ENCODE data around the gene MRPL32. TPM values are rescaled to one million over a fixed set of nuclear protein-coding genes. Genes with fewer than 3 reads are reported as not detected.

MRPL32 gene
- total RNA-seq, 4 donors from 2014 or later = 10.0 to 79.4 (median 51.9) TPM

DNA sequence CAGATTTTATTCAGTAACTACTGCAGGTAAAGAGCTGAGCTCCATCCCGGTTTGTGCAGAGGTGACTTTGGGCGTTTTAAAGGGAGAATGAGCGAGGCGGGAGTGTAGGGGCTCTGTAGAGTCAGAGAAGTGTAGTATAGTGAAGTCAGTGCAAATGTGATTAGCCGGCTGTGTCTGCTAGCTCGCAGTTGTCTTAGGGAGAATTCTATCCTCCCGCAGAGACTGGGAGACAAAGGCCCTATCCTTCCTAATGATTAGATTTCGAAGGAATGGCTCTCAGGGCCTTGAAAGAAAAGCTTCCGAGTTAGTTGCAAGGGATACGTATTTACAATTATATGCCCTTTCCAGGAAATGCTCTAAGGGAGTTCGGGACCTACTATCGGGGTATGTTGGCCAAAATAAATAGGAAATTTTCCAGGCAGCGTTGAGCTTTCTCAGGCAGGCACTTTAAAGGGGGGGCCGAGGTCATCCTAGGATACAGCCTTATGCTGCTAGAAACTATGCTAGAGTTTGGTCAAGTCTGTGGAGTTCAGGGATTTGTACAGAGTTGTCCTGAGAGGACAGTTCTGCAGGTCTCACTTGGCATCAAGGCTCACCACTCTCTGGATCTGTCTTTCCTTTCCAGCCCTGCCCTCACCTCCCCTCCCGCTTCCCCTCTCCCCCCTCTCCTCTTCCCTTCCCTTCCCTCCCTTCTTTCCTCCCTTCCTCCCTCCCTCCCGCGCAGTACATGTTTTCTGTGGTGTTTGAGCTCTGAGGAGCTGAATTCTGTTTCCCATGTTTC lies 825 bp downstream of the MRPL32 start:
- H3K4me3 ChIP-seq = peak overlapping the region; percentile 80 to 90
- H3K4me1 ChIP-seq = peaks cover 3 to 8% of the 10 kb centered on the region in 2 donors
- intact Hi-C loops (cut with DNase I; ENCODE audit: low total_unique reads) = no loop called here
- H3K27ac ChIP-seq = peak overlapping the region; percentile 76 to 81
- H3K9me3 ChIP-seq = no peaks in the 10 kb centered on the region
- no peak for DNase-seq
- TF ChIP-seq, protein P1, sequence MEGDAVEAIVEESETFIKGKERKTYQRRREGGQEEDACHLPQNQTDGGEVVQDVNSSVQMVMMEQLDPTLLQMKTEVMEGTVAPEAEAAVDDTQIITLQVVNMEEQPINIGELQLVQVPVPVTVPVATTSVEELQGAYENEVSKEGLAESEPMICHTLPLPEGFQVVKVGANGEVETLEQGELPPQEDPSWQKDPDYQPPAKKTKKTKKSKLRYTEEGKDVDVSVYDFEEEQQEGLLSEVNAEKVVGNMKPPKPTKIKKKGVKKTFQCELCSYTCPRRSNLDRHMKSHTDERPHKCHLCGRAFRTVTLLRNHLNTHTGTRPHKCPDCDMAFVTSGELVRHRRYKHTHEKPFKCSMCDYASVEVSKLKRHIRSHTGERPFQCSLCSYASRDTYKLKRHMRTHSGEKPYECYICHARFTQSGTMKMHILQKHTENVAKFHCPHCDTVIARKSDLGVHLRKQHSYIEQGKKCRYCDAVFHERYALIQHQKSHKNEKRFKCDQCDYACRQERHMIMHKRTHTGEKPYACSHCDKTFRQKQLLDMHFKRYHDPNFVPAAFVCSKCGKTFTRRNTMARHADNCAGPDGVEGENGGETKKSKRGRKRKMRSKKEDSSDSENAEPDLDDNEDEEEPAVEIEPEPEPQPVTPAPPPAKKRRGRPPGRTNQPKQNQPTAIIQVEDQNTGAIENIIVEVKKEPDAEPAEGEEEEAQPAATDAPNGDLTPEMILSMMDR (IDR thresholded peaks at IDR 0.05) = no peak
- no peak for TF ChIP-seq POLR2A (IDR thresholded peaks at IDR 0.05)
- H3K36me3 ChIP-seq = no peaks in the 10 kb centered on the region
- no peaks in the 10 kb centered on the region for H3K27me3 ChIP-seq

DNA sequence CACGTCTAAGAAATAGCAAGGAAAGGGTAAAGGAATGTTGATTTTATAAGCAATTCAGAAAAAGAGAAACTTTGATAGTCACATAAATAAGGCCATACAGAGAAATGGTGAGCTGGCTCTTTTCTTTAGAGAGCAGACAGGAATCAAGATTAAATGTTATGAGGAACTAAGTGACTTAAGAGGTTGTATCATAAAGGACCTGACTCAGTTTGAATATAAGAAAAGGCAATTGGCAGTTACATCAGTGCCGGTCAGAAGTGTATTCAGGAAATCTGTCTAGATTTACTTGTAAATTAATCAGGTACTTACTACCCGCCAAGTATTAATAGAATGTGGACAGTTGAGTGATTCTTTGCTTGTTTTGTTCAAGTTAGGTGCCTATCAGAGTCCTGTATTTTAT lies 2.1 kb downstream of the MRPL32 start:
- no peak for TF ChIP-seq POLR2A (IDR thresholded peaks at IDR 0.05)
- TF ChIP-seq, protein P1 (IDR thresholded peaks at IDR 0.05) = no peak
- intact Hi-C loops (cut with DNase I; ENCODE audit: low total_unique reads) = no loop called here
- DNase-seq = no peak
- H3K27ac ChIP-seq = no peak overlapping the region
- H3K36me3 ChIP-seq = no peaks in the 10 kb centered on the region
- H3K4me1 ChIP-seq = peaks cover 3 to 8% of the 10 kb centered on the region in 2 donors
- H3K27me3 ChIP-seq = no peaks in the 10 kb centered on the region
- no peaks in the 10 kb centered on the region for H3K9me3 ChIP-seq
- H3K4me3 ChIP-seq = no peak overlapping the region

DNA sequence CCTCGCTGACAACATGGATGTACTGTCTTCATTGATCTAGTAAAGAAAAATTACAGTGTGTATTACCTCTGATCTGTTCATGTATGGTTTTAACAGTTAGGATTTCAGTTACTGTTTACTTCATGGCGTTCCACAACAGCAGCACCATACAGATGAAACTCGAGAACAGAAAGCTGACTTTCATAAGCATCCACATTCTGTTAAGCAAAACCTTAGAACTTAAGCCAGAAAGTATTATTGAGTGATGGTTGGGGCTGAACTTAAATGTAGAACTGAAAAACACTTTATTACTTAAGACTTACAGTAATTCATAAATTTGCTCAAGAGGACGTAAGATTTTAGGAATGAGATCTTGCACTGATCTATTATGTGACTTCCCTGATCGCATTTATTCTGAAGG lies 3.7 kb downstream of the MRPL32 start:
- no peaks in the 10 kb centered on the region for H3K27me3 ChIP-seq
- no peak overlapping the region for H3K27ac ChIP-seq
- no peak for DNase-seq
- H3K9me3 ChIP-seq = no peaks in the 10 kb centered on the region
- intact Hi-C loops (cut with DNase I; ENCODE audit: low total_unique reads) = no loop called here
- peaks cover 3 to 8% of the 10 kb centered on the region in 2 donors for H3K4me1 ChIP-seq
- H3K4me3 ChIP-seq = no peak overlapping the region
- H3K36me3 ChIP-seq = no peaks in the 10 kb centered on the region
- TF ChIP-seq, protein P1 (IDR thresholded peaks at IDR 0.05) = no peak

DNA sequence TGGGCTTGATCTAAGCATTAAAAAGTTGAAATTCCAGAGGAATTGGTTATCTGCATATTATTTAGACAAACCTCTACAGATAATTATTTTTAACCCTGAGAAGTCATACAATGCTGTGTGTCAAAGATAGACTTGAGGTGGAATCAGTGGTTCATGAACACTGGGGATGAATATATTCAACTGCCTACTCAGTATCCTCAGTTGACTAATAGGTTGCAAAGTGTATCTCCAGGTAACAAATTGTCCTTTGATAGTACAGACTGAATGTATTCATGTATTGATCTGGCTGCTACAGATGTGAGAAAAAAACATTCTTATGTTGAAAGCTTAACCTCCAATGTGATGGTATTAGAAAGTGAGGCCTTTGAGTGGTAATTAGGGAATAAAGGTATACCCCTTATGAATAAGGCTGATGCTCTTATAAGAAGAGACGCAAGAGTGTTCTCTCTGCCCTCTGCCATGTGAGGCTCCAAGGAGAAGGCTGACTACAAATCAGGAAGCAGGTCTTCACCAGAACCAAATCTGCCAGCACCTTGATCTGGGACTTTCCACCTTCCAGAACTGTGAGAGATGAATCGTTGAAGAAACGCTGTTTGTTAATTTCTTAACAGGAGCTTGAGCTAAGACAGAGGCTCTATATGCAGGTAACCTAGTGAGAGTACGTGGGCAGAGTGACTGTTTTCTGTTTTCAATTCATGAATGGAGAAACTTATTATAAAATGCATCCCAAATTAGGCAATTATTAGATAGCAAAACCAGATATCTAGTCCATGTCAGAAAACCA lies 7.5 kb downstream of the MRPL32 start:
- no peak overlapping the region for H3K27ac ChIP-seq
- DNase-seq = no peak
- H3K36me3 ChIP-seq = no peaks in the 10 kb centered on the region
- no peaks in the 10 kb centered on the region for H3K27me3 ChIP-seq
- H3K9me3 ChIP-seq = no peaks in the 10 kb centered on the region
- H3K4me3 ChIP-seq = no peak overlapping the region
- intact Hi-C loops (cut with DNase I; ENCODE audit: low total_unique reads) = no loop called here
- H3K4me1 ChIP-seq = no peaks in the 10 kb centered on the region
- TF ChIP-seq, protein P1 (IDR thresholded peaks at IDR 0.05) = no peak
- no peak for TF ChIP-seq POLR2A (IDR thresholded peaks at IDR 0.05)
